HG03060 (cell line): ENCODE measurements around the gene RCC1.
"Not testable (repeated sequence)": the region's sequence is repeated elsewhere in the genome, so short reads cannot be mapped to it uniquely, and the experiment has no call there.

Experiments
- ATAC-seq: cut with Tn5 transposase; IDR thresholded peaks from one replicate; pipeline ENCODE4 v1.9.1; 2021; ENCODE audit warnings: low read depth, moderate number of reproducible peaks; ENCODE audit not compliant: unreplicated experiment

RCC1 gene

DNA sequence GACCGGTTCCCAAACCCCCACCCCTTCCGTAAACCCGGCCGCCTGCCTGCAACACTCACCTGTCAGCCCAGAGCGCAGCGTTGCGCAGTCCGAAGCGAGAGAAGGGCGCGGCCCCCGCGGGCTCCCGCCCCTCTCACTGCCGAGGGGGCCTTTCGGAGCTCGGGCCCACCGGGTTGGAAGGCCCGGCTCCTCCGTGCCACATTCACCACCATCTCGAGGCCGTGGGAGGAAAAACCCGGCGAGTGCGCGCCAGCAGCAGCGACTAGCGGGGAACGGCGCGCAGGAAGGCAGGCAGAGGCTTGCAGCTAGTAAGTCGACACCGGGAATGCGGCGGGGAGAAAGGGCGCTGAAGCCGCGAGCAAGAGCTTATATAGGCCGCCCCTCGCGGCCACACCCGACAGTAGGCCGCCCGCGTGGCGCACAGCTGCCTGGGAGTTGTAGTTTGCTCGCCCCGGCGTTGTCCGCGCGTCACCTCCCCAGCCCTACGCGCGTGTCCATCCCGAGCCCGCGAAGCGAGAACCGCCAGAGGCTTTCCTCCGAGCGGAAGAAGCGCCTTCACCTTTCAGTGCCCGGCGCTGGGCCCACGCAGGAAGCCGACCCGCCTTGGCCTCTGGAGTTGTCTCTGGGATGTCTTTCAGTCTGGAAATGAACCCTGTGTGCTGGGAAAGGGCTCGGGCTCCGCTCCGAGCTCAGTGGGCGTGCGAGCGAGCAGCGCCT is 75.8 kb downstream of the RCC1 start:
- peak; percentile 70 for ATAC-seq

DNA sequence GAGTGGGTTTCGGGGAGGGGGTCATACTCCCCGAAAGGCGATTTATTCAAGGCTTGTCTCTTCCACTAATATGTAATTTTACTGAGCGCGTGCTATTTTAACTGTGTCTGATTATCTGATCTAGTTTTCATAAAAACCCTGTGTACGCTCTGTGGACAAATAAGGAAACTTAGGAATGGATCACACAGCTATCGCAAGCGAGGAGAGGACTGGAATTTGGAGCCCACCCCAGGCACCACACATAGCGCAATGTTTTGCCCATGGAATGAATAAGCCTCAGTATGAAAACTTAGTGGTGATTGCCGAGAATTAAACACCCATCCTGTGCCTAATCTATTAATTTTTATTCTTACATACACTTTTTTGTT is 76.4 kb downstream of the RCC1 start:
- ATAC-seq, result no peak

DNA sequence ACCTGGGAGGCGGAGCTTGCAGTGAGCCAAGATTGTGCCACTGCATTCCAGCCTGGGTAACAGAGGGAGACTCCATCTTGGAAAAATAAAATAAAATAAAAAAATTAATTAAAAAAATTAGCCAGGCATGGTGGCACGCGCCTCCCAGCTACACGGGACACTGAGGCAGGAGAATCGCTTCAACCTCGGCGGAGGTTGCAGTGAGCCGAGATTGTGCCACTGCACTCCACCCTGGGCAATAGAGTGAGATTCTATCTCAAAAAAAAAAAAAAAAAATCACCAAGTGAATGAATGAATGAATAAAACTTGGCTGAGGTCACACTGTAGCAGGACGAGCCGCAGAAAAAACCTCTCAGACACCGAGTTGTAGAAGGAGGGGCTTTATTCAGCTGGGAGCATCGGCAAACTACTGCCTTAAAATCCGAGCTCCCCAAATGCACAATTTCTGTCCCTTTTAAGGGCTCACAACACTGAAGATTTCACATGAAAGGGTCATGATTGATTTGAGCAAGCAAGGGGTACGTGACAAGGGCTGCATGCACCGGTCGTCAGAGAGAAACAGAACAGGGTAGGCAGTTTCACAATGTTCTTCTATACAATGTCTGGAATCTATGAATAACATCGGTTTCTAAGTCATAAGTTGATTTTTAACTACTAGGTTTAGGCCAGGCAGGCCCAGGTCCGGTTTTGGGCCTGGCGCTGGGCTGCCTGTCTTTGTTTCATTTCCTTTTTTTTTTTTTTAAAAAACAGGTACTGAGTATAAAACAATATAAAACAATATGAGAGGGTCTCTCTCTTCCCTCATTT is 80.9 kb downstream of the RCC1 start:
- ATAC-seq, result not testable (repeated sequence)
